Limb (tissue), 2 donors: ENCODE data around the gene AP4E1.
"Not testable (repeated sequence)": the region's sequence is repeated elsewhere in the genome, so short reads cannot be mapped to it uniquely, and the experiment has no call there.

Experiments used
- DNase-seq, 2 donors: peaks; one replicate each; pipeline ENCODE4 v3.0.0-alpha.2; 2016; ENCODE audit errors: extremely low spot score in 2 of 2

The AP4E1 gene

DNA sequence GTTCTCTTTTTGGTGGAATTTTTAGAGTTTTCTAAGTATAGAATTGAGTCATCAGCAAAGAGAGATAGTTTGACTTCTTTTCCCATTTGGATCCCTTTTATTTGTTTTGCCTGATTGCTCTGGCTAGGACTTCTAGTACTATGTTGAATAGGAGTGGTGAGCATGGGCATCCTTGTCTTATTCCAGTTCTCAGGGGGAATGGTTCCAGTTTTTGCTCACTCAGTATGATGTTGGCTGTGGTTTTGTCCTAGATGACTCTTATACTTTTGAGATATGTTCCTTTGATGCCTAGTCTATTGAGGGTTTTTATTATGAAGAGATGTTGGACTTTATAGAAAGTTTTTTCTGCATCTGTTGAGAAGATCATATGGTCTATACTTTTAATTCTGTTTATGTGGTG lies 113.7 kb downstream of the AP4E1 start:
- DNase-seq = no peak

- no peak for DNase-seq
Measured at GRCh38 chr15:51023499-51023898, 115.0 kb downstream of the AP4E1 start.

DNA sequence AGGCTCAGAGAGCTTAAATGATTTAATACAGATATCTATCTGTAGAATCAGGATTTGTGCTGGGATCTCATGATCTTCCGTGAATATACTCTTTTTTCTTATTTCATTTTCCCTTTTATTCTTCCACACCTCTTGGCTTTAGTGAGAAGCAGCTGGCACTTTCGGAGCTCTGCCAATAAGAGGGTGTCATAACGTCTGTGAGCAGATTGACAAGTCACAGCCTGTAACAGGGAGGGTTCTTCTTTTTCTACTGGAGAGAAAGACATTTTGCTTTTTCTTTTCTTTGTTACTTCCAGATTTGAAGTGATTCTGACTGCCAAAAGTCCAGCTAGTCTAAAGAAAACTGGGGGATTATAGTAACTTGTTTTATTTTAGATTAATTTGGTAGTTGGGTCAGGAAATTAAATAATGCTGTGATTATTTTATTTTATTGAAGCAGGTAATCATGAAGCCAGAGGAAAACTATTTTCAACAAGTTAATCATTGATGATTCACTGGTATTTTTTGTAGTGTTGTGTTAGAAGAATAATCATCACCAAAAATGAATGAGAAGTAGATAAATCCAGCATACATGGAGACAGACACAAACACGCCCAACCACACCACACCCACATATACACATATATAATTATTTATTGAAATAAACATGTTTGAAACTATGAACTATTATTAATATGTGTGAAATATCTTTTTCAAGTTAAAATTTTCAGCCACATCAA lies 116.4 kb downstream of the AP4E1 start:
- DNase-seq = peak in 1 of 2 donors; percentile 14

DNA sequence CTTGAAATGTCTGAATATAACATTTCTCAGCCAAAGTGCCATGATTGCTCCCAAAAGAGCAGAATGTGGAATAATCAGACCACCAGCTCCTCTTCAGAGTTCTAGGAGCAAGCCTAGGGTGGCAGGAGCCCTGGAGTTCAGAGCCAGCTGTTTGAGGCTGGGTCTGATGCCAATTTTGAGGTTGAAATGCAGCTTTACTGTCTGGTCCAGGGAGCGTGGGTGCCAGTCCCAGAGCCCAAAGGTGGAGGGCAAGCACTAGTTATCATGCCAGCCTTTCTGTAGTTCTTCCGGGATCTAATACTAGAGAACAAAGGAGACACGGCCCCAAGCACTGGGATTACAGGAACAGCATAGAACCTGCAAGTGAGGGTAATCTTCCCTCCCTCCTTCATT lies 117.0 kb downstream of the AP4E1 start:
- no peak for DNase-seq

DNA sequence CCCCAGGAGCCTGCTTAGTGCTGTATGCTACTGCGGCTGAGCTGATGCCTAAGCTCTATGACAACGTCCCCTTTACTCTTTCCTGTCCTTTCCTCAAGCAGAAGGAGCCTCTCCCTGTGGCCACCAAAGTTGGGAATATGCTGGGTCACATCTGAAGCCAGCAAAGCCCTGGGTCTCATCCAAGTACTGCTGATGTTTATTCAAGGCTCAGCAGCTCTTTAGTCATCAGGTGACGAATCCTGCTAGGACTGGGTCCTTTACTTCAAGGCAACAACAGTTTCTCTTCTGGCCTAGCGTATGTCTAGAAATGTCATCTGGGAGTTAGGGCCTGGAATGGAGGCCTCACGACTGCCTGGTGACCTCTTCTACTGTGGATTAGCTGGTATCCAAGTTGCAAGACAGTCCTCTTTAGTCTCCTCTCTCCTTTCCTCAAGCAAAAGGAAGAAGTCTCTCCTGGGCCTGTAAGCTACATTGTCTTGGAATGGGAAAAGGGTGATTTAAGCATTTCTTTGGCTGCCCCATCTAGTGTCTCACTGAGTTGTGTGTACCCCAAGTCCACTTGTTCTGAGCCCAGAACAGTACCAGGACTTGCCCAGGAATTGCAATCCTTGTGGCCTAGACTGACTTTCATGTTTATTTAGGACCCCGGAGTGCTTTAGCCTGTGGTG lies 122.3 kb downstream of the AP4E1 start:
- no peak for DNase-seq

GRCh38 chr15:51037474-51037873 lies 129.0 kb downstream of the AP4E1 start:
- DNase-seq = not testable (repeated sequence)

DNA sequence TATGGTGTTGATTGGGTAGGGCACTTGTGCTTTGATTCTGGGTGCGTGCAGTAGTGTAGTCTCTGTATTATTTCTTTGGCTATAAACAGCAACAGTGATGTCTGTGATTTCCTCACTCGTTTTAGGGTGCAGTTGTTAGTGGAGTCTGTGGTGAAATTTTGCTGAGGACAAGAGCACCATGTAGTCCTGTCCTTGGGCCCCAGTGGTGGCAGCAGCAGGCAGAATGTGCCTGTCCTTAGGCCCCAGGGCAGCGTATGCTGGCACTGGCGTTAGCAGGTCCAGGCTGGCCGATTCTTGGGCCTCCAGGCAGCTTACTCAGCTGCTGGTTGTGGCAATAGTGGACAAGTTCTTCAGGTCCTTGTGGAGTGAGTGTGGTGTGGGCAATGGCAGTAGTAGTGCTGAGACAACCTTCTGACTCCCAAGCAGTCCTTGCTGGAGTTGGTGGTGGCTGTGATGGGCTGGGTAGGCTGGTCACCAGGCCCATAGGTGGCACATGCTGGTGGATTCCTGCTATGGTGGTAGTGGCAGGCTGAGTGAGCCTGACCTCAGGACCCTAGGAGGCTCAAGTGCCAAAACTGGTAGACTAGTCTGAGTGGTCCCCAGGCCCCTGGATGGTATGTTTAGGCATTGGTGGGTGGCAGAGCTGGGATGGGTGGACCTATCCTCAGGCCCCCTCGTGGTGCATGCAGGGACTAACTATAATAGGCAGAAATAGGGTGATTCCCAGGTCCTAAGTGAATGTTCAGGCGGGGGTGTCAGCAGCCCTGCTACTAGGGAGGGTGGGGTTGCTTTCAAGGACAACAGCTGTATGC lies 129.9 kb downstream of the AP4E1 start:
- no peak for DNase-seq

DNA sequence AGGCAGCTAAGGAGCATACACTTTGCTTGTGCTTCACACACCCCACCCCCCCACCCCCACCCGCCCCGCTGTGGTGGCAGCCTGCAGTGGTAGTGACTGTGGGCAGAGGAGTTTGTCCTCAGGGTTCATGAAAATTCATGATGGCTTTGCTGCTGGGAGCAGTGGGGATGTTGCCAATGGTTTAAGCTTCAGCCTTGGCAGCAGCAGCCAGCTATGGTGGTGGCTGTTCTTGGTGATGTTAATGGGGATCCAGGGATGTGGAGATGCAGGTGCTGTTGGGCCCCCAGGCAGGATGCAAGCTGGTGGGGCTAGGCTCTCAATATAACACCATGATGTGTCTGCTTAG lies 130.5 kb downstream of the AP4E1 start:
- no peak for DNase-seq

DNA sequence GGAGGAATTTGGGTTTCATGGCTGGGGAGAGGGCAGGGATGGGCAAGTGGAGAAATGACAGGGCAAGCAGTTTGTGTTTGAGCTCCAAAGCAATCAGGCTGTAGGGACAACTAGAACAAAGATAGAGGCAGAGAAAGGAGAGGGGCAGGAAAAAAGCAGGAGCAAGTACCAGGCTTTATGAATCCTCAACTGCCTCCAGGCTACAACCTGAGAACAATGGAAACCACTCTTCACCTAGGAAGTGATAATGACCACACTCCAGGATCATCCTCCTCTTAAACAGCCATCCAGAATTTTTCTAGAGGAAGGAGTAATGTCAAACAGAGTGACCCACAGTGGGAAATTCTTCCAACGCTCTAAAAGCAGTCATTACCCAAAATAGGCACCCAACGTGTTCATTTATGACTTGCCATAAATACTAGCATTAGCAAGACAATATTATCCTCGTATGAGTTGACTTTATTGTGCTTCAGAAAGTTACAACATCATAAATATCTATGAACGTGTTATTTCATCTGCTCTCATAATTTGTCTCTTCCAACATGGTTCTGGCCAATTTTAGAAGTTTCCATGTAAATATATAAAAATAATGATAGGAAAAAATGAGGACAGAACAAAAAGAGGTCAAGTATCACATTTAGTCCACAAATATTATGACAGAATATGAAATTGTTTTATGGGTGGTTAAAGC lies 135.7 kb downstream of the AP4E1 start:
- DNase-seq = no peak

- DNase-seq = no peak
Measured at GRCh38 chr15:51046016-51046415, 137.5 kb downstream of the AP4E1 start.

DNA sequence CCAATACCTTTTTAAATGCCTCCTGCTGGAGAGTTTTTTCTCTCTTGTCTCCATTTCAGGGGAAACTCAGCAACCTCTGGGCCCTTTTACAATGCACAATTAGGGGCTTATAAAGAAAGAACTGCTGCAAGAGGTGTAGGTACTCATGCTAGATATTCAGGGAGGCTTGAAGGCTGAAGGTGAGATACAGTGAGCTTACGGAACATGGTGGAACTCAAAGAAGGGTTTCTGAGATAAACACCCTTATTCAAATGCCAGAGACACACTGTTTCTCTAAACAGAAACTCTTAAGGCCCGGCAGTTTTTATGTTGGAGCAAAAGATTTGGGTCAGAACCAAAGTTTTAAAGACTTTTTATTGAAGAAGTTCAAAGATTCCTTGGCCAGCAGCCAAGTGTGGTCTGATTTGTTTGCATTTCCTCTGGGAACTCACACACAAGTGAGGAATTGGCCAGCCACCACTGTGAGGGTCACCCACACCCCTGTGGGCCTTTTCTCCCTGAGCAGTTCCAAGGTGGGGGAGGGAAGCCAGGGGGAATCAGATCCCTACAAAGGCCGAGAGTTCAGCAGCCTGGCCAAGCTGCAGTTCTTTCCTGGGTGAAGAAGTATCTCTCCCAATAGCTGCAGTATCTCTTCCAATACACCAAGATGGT lies 138.4 kb downstream of the AP4E1 start:
- DNase-seq = no peak

- DNase-seq = no peak
Measured at GRCh38 chr15:51048308-51048707, 139.8 kb downstream of the AP4E1 start.

DNA sequence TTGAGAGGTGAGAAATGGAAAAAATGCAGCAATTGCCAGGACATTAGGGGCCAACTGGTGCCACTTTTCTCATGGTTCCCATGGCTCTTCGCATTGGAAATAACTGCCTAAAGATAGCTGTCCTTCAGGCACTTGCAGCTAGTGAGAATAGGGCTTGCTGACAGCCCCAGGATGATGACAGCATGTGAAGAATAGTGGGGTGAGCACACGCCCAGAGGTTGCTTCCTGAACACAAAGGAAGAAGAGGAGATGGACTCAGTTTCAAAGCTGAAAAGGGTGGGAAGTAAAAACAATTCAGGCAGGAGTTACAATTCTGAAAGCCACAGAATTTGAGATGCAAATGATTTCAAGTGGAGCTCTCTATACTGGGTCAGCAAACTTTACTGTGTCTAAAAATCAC lies 140.6 kb downstream of the AP4E1 start:
- no peak for DNase-seq

DNA sequence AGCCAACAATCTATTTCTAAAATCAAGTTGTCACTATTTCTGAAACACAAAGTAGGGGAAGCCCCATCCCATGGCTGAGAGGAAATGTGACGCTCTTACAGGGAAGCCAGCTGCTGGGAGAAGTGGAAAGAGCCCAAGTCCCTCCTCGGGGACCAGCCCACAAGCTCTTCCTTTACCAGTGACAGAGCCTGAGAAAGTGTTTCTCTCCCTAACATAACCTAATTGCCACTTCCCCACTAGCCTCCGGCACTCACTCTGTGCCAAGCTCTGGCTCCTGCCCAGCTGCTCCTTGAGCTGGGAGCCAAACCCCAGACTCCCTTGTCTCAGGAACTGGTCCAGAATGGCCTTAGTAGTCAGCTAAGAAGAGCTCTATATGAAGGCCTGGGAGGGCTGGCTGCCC lies 143.3 kb downstream of the AP4E1 start:
- DNase-seq = peak in 1 of 2 donors; percentile 9

DNA sequence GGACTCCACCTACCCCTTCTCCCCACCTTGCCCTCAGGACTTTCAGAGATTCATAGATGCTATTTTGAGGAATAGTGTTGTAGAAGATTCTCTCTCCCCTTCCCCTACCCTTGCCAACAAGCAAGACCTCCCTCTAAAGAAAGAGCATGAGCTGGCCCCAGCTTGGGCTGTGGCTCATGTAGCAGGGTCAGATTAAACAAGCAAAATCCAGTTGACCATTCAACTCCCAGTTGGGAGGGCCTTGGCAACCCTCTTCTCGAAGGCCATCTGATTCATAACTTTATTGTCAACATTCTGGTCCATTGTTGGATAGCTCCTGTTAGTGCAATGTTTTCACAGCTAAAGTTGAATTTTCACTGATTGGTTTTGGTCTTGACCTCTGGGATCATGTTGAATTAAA lies 145.1 kb downstream of the AP4E1 start:
- DNase-seq = no peak

DNA sequence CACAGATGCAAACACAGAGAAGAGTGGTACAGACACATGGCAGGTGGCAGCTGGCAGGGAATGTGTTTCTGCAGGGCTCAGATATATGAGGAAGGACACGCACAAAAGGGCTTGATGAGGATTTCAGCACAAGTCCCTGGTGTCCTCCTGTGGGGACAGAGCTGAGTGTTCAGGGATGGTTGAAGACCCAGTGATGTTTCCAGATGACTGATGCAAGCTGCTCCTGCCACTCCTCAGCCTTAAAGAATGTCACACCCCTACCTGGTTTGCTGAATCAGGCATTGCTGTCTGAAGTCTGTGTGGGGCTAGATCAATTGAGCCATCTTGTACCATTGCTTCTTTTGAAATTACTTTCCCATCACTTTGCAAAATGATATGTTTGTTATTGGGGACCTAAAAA lies 146.1 kb downstream of the AP4E1 start:
- DNase-seq = no peak
